ENCODE measurements around the gene SDR39U1.

DNA sequence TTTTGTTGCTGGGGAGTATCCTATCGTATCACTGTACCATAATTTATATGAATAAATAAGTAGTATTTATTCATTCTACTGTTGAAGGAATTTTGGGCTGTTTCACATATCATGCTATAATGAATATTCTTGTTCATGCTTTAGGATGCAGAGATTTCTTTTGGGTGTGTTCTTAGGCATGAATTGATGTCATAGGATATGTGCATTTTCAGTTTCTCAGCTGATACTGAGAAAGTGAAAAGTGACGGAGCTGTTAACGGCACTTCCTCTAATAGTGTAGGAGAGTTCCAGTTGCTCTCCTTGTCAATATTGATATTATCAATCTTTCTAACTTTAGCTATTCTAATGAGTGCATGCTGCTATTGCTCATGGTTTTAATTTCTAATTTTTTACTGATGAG is 23.2 kb upstream of the SDR39U1 start:
- TF ChIP-seq, protein P1, sequence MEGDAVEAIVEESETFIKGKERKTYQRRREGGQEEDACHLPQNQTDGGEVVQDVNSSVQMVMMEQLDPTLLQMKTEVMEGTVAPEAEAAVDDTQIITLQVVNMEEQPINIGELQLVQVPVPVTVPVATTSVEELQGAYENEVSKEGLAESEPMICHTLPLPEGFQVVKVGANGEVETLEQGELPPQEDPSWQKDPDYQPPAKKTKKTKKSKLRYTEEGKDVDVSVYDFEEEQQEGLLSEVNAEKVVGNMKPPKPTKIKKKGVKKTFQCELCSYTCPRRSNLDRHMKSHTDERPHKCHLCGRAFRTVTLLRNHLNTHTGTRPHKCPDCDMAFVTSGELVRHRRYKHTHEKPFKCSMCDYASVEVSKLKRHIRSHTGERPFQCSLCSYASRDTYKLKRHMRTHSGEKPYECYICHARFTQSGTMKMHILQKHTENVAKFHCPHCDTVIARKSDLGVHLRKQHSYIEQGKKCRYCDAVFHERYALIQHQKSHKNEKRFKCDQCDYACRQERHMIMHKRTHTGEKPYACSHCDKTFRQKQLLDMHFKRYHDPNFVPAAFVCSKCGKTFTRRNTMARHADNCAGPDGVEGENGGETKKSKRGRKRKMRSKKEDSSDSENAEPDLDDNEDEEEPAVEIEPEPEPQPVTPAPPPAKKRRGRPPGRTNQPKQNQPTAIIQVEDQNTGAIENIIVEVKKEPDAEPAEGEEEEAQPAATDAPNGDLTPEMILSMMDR (IDR thresholded peaks at IDR 0.05): no peak
- no peak for TF ChIP-seq ZFX (IDR thresholded peaks at IDR 0.05; ENCODE audit: borderline replicate concordance)
